Mesothelial cell of epicardium (in vitro differentiated cells): ENCODE measurements around the gene PAX2. TPM values are rescaled to one million over a fixed set of nuclear protein-coding genes. Genes with fewer than 3 reads are reported as not detected.

Experiments used
- DNase-seq, 2 experiments: peaks; one replicate each; pipeline ENCODE4 v3.0.0; 2021; ENCODE audit warnings: low spot score in 2 of 2; ENCODE audit not compliant: unreplicated experiment in 2 of 2
- H3K27ac Mint-ChIP-seq: 2 replicates; pipeline ENCODE4 v1.8.0; 2021; ENCODE audit warnings: mixed read lengths
- H3K27me3 Mint-ChIP-seq: 2 replicates; pipeline ENCODE4 v1.8.0; 2021; ENCODE audit warnings: low read depth, mixed read lengths
- H3K36me3 Mint-ChIP-seq: 2 replicates; pipeline ENCODE4 v1.8.0; 2021; ENCODE audit warnings: mixed read lengths
- H3K4me1 Mint-ChIP-seq: 2 replicates; pipeline ENCODE4 v1.8.0; 2021; ENCODE audit warnings: mixed read lengths
- H3K4me3 Mint-ChIP-seq: 2 replicates; pipeline ENCODE4 v1.8.0; 2021; ENCODE audit warnings: mild to moderate bottlenecking, moderate library complexity, mixed read lengths
- H3K9me3 Mint-ChIP-seq: 2 replicates; pipeline ENCODE4 v1.8.0; 2021; ENCODE audit warnings: mixed read lengths
- CTCF ChIP-seq: fragments of 200-600 bp; sonication (generic); IDR thresholded peaks from one replicate; pipeline ENCODE4 v1.5.0; 2021; ENCODE audit warnings: antibody characterized with exemption; ENCODE audit not compliant: unreplicated experiment
- total RNA-seq: library from RNA; stranded (reverse); gene quantifications from 3 replicates; pipeline ENCODE4 v1.2.1, GENCODE V29; 2021

PAX2 gene
- total RNA-seq, 1 donor from 2014 or later: not detected

DNA sequence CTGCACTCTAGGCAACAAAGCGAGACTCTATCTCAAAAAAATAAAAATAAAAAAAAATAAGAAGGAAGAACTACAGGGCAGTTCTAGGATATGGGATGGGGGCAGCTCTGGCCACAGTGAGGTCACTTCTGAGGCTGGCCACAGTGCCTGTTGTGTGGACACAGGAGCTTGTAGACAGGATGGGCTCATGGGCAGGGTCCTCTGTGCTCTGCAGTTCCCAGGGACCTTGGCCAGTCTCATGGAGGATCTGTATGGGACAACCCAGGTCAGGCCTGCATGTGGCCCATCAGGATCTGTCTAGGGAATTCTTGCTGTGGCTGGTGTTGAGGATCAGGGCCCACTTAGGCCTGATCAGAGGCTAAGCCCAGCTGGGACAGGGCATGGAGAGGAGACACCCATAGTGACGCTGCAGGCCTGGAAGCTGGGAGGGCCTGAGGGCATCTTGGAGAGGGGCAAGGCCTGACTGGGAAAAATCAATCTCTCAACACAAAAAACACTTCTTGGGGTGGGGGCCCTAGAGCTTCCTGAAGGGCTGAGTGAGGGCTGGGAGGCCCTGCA is 19.4 kb upstream of the PAX2 start:
- H3K4me1 Mint-ChIP-seq: peaks cover 28% of the 10 kb centered on the region
- no peaks in the 10 kb centered on the region for H3K9me3 Mint-ChIP-seq
- H3K27me3 Mint-ChIP-seq: peaks cover 96% of the 10 kb centered on the region
- no peak overlapping the region for H3K4me3 Mint-ChIP-seq
- H3K36me3 Mint-ChIP-seq: no peaks in the 10 kb centered on the region
- no peak overlapping the region for H3K27ac Mint-ChIP-seq
- no peak for TF ChIP-seq CTCF
- DNase-seq: peak in 1 of 2 experiments; percentile 4

GRCh38 chr10:100727808-100728207 is 17.6 kb upstream of the PAX2 start:
- DNase-seq: no peak
- TF ChIP-seq CTCF: no peak
- peaks cover 34% of the 10 kb centered on the region for H3K4me1 Mint-ChIP-seq
- H3K4me3 Mint-ChIP-seq: no peak overlapping the region
- no peaks in the 10 kb centered on the region for H3K36me3 Mint-ChIP-seq
- H3K27ac Mint-ChIP-seq: no peak overlapping the region
- no peaks in the 10 kb centered on the region for H3K9me3 Mint-ChIP-seq
- H3K27me3 Mint-ChIP-seq: peaks cover 96% of the 10 kb centered on the region

GRCh38 chr10:100728928-100729861 is 16.2 kb upstream of the PAX2 start:
- no peaks in the 10 kb centered on the region for H3K9me3 Mint-ChIP-seq
- H3K27ac Mint-ChIP-seq: no peak overlapping the region

GRCh38 chr10:100729862-100730724 is 15.3 kb upstream of the PAX2 start:
- H3K27ac Mint-ChIP-seq: no peak overlapping the region
- peaks cover 24% of the 10 kb centered on the region for H3K4me1 Mint-ChIP-seq
- H3K36me3 Mint-ChIP-seq: no peaks in the 10 kb centered on the region
- peak overlapping the region; percentile 28 for H3K4me3 Mint-ChIP-seq
- DNase-seq: no peak
- no peaks in the 10 kb centered on the region for H3K9me3 Mint-ChIP-seq
- TF ChIP-seq CTCF: no peak
- peaks cover 98% of the 10 kb centered on the region for H3K27me3 Mint-ChIP-seq

More at GRCh38 chr10:100728928-100729861, 16.2 kb upstream of the PAX2 start:
- no peak for TF ChIP-seq CTCF
- no peak for DNase-seq
- Mint-ChIP-seq H3K4me1 (peaks cover 24% of the 10 kb centered on the region), H3K4me3 (peak overlapping the region; percentile 26), H3K36me3 (no peaks in the 10 kb centered on the region), H3K27me3 (peaks cover 96% of the 10 kb centered on the region)

GRCh38 chr10:100730725-100731406 is 14.5 kb upstream of the PAX2 start:
- Mint-ChIP-seq H3K36me3 (no peaks in the 10 kb centered on the region), H3K9me3 (no peaks in the 10 kb centered on the region), H3K4me1 (peaks cover 23% of the 10 kb centered on the region), H3K27ac (no peak overlapping the region), H3K27me3 (peaks cover 98% of the 10 kb centered on the region), H3K4me3 (no peak overlapping the region)
- no peak for DNase-seq
- no peak for TF ChIP-seq CTCF
